GM19025 (cell line): ENCODE data around the gene LRRC14B.
"Not testable (repeated sequence)": the region's sequence is repeated elsewhere in the genome, so short reads cannot be mapped to it uniquely, and the experiment has no call there.

ENCODE experiments used
- ATAC-seq: cut with Tn5 transposase; IDR thresholded peaks from one replicate; pipeline ENCODE4 v1.9.1; 2021; ENCODE audit warnings: mild to moderate bottlenecking, low read depth, moderate library complexity; ENCODE audit not compliant: unreplicated experiment

The LRRC14B gene

DNA sequence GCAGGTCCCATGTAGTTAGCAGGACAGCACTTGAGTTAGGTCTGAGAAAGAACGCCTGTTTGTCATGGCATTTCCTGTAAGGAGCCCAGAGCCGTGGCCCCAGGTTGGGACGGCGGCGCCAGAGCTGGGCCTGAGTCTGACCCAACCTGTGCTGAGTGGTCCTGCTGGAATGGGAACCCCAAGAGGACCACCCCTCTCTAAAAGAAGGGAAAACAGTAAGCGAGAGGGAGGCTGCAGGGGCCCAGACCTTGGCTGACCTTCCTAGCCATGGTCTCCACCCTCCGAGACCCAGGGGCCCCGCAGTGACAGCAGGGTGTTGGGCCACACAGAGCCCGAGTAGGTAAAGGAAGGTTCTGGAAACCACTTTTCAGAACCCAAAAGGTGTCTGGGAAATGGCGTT lies 1.8 kb upstream of the LRRC14B start:
- no peak for ATAC-seq

GRCh38 chr5:189976-190365 lies 1.3 kb upstream of the LRRC14B start:
- peak; percentile 31 for ATAC-seq

DNA sequence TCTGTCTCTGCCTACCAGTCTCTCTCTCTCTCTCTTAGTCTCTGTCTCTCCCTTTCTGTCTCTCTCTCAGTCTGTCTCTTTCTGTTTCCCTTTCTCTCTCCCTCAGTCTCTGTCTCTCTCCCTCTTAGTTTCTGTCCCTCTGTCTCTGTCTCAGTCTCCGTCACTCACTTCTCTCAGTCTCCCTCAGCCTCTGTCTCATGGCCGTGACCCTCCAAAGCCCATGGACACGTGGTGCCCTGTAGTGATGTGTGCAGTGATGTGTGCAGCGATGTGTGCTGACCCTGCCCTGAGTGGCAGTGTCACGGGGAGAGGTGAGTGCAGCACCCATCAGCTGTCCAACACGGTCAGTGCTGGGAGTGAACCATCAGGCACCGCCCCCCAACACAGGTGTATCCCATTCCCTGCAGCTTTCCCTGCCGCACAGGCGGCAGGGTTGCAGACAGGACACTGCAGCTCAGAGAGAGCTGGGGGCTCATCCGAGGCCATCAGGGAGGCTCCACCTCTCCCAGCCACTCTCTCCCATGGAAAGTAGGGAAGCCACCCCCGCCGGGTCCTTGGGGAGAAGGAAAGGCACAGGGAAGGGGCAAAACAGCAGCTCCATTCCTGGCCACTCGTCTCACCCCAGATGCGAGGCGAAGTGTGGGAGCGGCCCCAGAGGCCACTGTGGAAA lies 794 bp upstream of the LRRC14B start:
- peak; percentile 30 for ATAC-seq

- ATAC-seq, result no peak
Measured at GRCh38 chr5:191949-192690, 825 bp downstream of the LRRC14B start.

- no peak for ATAC-seq
Measured at GRCh38 chr5:192691-192969, 1.3 kb downstream of the LRRC14B start.

GRCh38 chr5:192970-193831 lies 1.9 kb downstream of the LRRC14B start:
- ATAC-seq, result no peak

GRCh38 chr5:194102-194501 lies 2.8 kb downstream of the LRRC14B start:
- ATAC-seq, result no peak

DNA sequence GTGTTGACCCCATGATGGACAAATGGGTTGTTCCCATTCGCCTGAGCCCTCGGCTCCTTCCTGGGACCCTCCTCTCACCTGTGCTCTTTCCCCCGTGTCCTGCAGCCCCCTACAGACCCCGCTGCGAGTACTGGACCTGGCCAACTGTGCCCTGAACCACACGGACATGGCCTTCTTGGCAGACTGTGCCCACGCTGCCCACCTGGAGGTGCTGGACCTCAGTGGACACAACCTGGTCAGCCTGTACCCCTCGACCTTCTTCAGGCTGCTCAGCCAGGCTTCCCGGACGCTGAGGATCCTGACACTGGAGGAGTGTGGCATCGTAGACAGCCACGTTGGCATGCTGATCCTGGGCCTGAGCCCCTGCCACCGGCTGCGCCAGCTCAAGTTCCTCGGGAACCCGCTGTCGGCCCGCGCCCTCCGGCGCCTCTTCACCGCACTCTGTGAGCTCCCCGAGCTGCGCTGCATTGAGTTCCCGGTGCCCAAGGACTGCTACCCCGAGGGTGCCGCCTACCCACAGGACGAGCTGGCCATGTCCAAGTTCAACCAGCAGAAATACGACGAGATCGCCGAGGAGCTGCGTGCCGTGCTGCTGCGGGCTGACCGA lies 3.4 kb downstream of the LRRC14B start:
- no peak for ATAC-seq

DNA sequence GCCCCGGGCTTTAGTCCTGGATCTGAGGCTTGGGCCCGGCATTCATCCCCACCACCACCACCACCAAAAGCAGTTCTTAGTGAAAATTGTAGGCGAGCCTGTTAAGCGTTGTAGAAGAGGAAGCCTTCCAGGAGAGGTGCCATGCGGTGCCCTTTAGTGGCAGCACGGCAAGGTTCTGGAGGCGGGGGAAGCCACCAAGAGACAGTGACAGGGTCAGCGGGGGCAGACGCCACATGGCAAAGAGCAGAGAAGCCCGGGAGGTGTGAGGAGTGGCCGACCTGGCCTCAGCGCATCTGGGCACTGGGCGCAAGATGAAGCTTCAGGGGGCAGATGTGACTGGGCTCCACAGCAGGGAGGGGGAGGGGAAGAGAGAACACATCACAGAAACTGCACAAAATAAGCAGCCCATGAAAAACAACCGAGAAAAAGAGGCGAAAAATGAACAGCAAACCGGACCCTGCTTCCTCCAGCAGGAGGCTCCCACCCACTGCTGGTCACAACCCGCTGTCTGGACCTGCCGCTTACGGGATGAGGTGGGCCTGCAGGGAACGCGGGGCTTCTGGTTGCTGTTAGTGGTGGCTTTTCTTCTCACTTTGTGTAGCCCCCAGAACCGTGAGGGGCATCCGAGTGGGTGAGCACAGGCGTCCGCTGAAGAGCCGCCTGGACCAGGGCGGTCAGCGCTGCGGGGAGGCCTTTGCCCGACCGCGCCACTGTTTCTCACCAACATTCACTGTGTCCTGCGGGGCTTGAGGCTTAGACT lies 4.3 kb downstream of the LRRC14B start:
- ATAC-seq, result no peak

- no peak for ATAC-seq
Measured at GRCh38 chr5:196350-196749, 5.1 kb downstream of the LRRC14B start.

DNA sequence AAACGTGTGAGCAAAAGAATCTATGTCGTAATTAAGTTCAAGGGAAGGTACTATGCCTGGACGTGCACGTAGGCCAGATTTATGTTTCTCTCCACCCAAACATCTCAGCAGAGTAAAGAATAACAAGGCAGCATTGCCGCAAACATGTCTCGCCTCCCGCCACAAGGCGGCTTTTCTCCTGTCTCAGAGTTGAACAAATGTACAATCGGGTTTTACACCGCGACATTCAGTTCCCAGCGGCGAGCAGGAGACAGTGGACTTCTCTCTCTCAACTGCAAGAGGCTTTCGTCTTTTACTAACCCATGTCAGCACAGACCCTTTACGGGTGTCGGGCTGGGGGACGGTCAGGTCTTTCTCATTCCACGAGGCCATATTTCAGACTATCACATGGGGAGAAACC lies 5.7 kb downstream of the LRRC14B start:
- ATAC-seq, result not testable (repeated sequence)

DNA sequence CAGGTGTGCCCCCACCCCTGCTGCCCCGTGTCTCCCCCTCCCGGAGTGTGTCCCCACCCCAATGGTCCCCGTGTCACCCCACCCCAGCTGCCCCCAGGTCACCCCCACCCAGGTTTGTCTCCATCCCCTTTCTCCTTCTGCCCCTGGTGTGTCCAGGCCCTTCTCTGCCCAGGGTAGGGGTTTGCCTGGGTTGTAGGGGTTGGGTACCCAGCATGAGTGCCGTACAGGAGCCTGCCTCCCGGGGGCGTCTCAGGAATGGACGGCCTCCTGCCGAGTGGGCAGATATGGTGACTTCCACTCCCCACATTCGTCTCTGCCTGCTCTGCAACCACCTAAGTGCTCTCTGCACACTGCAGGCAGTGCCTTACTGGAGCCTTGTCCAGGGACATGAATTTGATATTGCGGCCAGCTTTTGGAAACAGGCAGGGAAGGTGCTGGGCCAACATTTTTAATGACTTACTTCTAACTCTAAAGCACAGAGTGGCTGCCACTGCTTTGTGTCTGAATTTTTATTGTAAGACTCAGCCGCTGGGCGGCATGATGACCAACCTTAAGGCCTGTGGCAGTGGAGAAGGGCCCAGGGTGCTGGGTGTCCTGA lies 6.7 kb downstream of the LRRC14B start:
- ATAC-seq, result no peak

GRCh38 chr5:198516-199196 lies 7.4 kb downstream of the LRRC14B start:
- no peak for ATAC-seq

DNA sequence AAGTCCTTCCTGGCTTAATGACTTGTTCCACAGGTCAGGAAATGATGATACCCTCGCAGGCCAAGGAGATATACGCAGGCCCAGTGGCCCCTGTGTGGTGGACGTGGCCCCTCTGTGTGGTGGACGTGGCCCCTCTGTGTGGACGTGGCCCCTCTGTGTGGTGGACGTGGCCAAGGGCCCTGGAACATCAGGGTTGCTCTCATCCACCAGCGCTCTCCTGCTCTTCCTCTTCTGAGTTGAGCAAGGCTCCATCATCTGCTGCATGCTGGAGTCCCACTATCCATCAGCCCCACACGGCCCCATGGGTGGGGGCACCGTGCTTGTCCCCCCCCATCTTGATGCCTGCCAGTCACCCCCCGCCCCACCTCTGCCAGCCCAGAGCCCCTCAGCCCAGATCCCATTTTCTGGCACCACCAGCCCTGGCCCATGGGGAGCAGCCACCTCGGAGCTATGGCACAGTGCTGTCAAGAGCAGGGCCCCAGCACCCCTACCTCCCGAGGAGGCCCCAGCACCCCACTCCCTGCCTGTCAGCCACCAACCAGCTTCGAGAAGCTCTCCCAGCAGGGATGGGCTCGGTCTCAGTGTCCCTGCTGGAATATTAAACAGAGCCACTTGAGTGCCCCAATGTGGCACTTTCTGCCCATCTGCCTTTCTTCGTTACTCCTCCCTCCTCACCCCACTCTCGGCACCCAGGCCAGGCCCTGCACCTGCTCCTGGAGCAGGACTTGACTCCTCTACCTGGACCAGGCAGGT lies 8.1 kb downstream of the LRRC14B start:
- ATAC-seq, result no peak

- no peak for ATAC-seq
Measured at GRCh38 chr5:199950-200645, 8.8 kb downstream of the LRRC14B start.

DNA sequence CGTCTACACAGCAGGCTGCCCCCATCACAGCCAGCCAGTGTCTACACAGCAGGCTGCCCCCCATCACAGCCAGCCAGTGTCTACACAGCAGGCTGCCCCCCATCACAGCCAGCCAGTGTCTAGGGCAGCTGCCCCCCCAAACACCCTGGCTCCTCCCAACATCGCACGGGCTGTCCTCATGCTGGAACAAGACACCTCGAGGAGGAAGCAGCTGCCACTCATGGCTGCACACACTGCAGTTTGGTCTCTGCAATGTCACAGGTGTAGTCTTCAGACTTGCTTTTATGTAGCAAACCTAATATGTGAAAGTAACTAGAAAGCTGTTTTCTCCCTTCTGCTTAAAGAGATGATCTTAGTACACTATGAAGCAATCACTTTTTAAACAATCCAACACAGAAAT lies 9.7 kb downstream of the LRRC14B start:
- ATAC-seq, result no peak

- ATAC-seq, result no peak
Measured at GRCh38 chr5:201672-202071, 10.4 kb downstream of the LRRC14B start.

GRCh38 chr5:203246-203930 lies 12.1 kb downstream of the LRRC14B start:
- ATAC-seq, result no peak
